Esophagus muscularis mucosa (tissue), 4 donors: ENCODE data around the gene SRP14.

Experiments
- EP300 ChIP-seq: sonication (generic); formaldehyde crosslinking; IDR thresholded peaks from one replicate; pipeline ENCODE4 v1.6.1; 2017; ENCODE audit warnings: antibody characterized with exemption
- POLR2A ChIP-seq: fragments of 450-650 bp; IDR thresholded peaks from one replicate; pipeline ENCODE4 v1.6.1; 2017; ENCODE audit warnings: antibody characterized with exemption, moderate library complexity, mild to moderate bottlenecking, low read depth
- POLR2AphosphoS5 ChIP-seq, 2 donors: sonication (generic); formaldehyde crosslinking; IDR thresholded peaks; one replicate each; pipeline ENCODE4 v1.6.1; 2017; ENCODE audit warnings: antibody characterized with exemption in 2 of 2
- TF ChIP-seq, protein P1 (sequence below), 3 experiments: fragments of 200-600 bp in 2 of 3; fragments of 450-650 bp in 1 of 3; sonication (generic) in 2 of 3; IDR thresholded peaks; one replicate each; pipeline ENCODE4 v1.5.1; 2017 to 2019; ENCODE audit warnings: antibody characterized with exemption in 3 of 3, mild to moderate bottlenecking in 2 of 3, moderate library complexity in 1 of 3

DNA sequence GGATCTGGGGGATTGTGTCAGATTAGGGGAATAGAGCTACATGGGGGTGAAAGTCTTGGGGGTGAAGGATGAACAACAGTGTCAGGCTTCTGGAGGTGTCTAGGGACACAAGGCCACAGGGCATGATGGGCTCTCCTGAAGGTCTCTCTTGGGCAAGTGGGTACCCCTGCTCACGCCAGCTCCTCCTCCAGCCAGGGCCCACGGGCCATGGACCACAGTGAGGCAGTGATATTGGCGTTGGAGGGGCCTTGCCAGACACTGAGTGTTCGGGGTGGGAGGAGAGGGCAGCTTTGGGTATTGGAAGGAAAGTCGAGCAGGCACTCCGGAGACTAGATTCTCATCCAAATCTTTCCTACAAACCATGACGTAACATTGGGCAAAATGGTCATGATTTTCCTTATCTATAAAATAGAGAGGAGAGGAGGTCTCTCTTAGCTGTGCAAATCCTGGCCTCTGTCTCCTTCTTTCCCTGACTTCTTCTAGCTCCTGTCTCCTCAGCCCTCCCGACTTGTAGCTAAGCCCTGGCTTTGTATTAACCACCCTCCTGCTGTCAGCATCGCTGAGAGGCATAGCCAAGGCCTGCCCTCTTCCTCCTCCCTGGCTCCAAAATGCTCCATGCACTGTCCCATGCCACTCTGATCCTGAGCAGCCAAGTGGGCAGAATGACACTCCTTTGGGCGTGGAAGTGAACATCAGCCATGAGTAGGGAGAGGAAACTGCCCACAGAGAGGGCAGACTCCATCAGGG is 24.0 kb upstream of the SRP14 start:
- TF ChIP-seq, protein P1, sequence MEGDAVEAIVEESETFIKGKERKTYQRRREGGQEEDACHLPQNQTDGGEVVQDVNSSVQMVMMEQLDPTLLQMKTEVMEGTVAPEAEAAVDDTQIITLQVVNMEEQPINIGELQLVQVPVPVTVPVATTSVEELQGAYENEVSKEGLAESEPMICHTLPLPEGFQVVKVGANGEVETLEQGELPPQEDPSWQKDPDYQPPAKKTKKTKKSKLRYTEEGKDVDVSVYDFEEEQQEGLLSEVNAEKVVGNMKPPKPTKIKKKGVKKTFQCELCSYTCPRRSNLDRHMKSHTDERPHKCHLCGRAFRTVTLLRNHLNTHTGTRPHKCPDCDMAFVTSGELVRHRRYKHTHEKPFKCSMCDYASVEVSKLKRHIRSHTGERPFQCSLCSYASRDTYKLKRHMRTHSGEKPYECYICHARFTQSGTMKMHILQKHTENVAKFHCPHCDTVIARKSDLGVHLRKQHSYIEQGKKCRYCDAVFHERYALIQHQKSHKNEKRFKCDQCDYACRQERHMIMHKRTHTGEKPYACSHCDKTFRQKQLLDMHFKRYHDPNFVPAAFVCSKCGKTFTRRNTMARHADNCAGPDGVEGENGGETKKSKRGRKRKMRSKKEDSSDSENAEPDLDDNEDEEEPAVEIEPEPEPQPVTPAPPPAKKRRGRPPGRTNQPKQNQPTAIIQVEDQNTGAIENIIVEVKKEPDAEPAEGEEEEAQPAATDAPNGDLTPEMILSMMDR (IDR thresholded peaks at IDR 0.05), result no peak
- no peak for TF ChIP-seq POLR2A
- TF ChIP-seq EP300, result no peak
- no peak for TF ChIP-seq POLR2AphosphoS5 (IDR thresholded peaks at IDR 0.05)
